HG03097 (cell line): ENCODE data around the gene SVEP1.
"Not testable (repeated sequence)": the region's sequence is repeated elsewhere in the genome, so short reads cannot be mapped to it uniquely, and the experiment has no call there.

Source experiments
- ATAC-seq: cut with Tn5 transposase; IDR thresholded peaks from one replicate; pipeline ENCODE4 v1.9.1; 2021; ENCODE audit not compliant: unreplicated experiment, low FRiP score

The SVEP1 gene

GRCh38 chr9:110451726-110452125 is 127.8 kb downstream of the SVEP1 start:
- no peak for ATAC-seq

- no peak for ATAC-seq
Observed at GRCh38 chr9:110447476-110447875, 132.1 kb downstream of the SVEP1 start.

DNA sequence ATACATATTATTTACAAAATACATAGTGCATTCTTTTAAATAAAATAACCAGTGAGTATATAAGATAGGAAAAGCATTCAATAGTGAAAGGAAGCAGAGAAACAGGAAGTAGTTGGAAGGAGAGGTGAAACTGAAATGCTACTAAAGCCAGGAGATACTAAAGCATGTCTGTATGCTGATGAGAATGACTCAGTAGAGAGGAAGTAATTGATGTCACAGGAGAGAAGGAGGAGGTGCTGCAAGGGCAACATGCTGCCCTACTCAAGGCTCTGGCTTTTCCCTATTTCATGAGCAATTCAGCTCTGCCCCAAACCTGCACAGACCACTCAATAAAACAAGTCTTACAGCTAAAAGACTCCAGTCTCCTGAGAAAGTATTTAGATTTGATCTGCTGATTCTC is 133.4 kb downstream of the SVEP1 start:
- no peak for ATAC-seq

GRCh38 chr9:110444911-110445310 is 134.6 kb downstream of the SVEP1 start:
- no peak for ATAC-seq

GRCh38 chr9:110443866-110444220 is 135.7 kb downstream of the SVEP1 start:
- ATAC-seq = no peak

DNA sequence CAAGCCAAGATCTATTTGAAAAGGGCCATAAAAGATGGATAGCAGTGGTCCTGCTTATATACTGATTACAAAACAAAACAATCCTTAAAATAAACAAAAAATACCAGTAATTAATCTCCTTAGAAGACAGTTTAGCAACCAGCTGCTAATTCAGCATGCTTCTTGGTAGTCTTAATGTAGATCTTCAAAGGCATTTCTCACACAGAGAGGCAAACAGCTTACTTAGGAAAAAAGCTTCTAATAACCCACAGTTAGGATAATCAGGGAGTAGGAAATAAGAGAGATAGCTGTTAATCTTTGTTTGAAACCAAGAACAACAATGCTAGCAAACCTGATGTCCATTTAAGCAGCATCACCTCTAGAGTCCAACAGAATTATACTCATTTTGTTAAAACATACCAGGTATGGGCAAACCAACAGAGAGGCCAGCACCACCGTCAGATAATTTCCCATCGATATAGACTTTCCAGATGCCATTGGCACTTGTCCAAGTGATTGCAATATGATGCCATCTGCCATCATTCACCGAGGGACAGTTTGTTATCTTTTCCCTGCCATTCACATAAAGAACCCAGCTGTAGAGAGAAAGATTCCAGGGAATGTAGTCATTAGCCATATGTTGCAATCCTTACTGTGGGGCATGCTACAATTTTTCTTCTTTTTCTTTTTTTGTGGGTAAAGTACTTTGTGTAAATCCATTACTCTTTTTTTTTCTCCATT is 136.2 kb downstream of the SVEP1 start:
- ATAC-seq = no peak

DNA sequence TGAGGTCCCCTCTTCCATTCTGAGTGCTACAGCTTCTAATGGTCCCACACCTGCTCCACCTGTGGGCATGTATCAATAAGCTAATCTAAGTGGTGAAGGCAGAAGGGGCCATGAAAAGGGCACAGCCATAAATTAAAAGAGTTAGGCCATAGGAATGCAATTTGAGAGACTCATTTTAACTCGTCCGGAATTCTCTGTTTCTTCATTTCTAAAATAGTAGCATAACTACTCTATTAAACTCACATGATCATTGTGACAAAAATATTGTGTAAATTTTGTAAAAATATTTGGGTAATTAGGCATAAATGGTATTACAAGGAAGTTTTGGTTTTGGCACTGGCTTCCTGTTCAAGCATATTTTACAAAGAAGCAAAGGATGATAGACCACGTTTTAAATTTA is 138.7 kb downstream of the SVEP1 start:
- ATAC-seq = no peak

GRCh38 chr9:110440172-110440571 is 139.4 kb downstream of the SVEP1 start:
- no peak for ATAC-seq

- no peak for ATAC-seq
Observed at GRCh38 chr9:110432253-110432652, 147.3 kb downstream of the SVEP1 start.

GRCh38 chr9:110429453-110429852 is 150.1 kb downstream of the SVEP1 start:
- no peak for ATAC-seq

- ATAC-seq = no peak
Observed at GRCh38 chr9:110427497-110428104, 151.9 kb downstream of the SVEP1 start.

DNA sequence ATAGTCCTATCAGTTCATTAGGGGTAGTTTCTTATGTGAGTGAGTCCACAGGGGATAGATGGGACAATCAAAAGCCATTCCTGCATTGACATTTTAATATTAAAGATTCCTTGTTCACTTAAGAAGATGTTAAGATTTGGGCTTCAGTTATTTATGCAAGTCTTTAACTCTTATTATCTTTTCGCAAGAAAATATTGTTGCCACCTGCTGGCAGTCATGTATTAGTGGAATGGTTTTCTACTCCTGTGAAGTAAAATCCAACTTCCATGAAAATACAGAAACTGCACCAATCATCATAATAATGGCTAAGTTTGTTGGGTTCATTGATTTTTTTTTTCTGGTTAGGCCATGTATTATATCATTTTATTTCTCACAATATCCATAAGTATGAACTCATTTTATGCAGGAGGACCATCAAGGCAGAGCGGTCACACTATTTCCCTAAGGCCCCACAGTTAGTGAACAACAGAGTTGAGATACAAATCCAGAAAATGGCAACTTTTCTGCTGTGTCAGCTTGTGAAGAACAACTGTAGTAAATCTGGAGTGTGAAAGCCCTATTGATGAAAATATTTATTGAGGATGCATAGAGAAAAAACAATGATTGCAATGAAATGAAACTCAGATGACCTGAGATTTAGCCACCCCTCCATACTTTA is 153.4 kb downstream of the SVEP1 start:
- no peak for ATAC-seq

DNA sequence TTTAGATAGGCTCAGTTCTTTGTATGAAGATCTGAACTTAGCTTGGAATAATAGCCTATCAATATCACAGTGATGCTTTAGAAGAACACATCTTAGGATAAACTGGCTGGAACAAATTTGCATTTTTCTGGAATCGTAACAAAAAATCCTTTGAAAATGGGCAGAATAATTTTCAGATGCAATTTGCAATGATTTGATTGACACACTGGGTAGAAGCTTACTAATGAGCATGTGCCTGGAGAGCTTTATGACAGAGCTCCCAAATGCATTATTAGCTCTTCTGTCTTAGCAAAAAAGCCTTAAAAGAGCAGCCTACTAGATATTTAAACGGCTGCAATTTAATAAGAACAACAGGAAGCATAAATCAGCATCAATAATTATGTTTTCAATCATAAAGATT is 165.1 kb downstream of the SVEP1 start:
- no peak for ATAC-seq

- no peak for ATAC-seq
Observed at GRCh38 chr9:110410961-110411360, 168.6 kb downstream of the SVEP1 start.

GRCh38 chr9:110408598-110408997 is 170.9 kb downstream of the SVEP1 start:
- ATAC-seq = no peak

DNA sequence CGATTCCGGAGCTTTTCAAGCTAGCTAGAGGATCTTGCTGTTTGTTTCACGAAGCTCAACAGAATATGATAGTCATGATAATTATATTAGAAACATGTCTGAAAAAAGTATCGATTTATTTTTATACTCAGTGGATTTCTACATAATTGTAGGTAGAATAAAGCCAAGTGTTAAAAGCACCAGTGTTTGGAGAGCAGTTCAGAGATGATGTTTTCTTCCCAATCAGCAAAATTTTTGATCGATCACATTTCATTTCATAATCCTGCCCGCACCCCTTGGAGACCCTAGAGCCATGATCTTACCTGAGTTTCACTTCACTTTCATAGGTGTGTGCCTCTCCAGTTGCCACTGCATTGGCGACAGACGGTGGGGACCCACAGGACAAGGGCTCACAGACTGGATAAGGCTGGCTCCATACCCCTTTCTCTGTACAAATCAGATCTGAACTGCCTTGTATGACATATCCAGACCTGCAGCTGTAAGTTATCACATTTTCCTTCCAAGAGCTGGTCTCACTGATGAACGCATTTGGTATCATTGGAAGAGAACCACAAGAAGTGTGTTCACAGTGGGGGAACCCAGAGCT is 173.6 kb downstream of the SVEP1 start:
- no peak for ATAC-seq

DNA sequence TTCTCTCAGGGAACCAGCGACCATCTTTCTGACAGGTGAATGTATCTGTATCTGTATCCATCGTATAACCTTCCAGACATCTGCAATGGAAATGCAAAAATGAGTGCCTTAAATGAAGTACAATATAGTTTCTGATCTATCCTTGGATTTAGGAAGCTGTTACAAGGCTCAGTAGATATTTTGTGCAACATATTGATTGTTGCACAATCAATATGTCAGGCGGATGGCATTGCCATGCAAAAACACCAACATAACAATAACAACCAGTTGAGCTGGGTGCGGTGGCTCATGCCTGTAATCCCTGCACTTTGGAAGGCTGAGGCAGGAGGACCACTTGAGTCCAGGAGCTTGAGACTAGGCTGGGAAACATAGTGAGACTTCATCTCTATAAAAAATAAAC is 175.1 kb downstream of the SVEP1 start:
- ATAC-seq = no peak

DNA sequence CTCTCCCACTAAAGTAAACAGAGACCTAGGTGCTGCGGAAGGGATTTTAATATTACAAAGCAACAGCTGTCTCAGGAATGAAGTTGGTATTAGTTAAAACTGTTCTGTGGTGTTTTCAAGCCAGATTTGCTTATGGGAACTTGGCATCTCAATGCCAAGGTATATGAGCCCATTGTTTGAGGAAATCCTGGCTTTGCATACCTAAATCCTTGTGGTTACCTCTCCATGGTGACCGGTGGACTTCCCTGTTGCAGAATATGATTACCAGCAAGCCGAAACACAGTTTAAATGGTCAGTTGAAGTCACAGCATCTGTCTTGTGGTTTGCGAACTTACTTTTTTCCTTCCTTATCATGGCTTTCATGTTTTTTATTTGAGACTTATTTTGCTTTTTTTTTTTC is 179.6 kb downstream of the SVEP1 start:
- ATAC-seq = no peak

- ATAC-seq = not testable (repeated sequence)
Observed at GRCh38 chr9:110398992-110399391, 180.5 kb downstream of the SVEP1 start.

DNA sequence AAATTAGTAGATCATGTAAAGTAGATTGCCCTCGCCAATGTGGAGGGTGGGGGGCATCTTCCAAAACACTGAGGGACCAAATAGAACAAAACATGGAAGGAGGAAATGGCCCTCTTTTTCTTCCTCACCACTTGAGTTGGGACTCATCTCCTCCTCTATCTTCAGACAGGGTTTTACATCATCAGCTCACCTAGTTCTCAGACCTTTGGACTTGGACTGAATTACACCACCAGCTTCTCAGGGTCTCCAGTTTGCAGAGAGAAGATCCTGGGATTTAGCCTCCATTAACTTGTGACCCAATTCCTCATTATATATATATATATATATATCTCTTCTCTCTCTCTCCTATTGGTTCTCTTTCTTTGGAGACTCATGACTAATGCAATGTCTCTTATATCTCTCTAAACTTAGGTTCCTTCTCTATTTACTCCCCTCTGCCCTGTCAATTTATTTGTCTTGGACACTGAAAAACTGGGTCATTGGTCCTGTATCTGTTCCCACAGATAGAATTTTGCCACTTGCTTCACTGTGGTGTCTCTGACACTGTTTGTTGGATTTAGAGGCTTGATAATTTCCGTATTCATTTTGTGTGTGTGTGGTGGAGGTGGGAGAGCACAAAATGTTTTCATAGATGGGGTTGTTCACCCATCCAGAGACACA is 187.6 kb downstream of the SVEP1 start:
- no peak for ATAC-seq

DNA sequence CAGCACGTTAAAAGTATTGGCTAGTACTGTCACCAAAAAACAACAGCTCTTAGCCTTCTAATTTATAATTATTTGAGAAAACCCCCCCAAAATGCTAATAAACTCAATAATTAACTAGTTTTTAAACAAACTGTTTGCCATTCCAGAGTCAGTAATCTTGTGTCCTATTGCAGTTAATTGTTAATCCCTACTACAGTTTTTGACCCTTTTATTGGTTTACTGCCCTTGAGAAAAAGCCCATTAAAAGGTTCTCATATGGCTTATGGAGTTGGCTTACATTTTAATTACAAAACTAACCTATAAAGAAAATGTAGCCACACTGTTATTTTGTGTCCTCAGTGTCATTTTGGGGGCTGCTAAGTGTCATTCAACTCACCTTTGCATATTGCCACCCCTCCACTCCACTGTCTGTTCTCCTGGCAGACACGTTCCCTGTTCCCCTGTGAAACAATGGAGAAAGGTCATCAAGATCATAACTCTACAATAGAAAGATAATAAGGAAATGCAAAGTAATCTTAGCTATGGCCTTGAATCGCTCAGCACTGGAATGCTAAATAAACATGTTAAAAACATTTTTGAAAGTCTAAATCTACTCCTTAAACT is 190.3 kb downstream of the SVEP1 start:
- ATAC-seq = no peak
